HG03280 (cell line): ENCODE measurements around the gene IQSEC1.

Source experiments
- ATAC-seq: cut with Tn5 transposase; IDR thresholded peaks from one replicate; pipeline ENCODE4 v1.9.1; 2021; ENCODE audit warnings: mild to moderate bottlenecking, moderate library complexity; ENCODE audit not compliant: unreplicated experiment

IQSEC1 gene

GRCh38 chr3:13086531-13086981 lies 13.3 kb upstream of the IQSEC1 start:
- no peak for ATAC-seq

- no peak for ATAC-seq
These were observed 12.6 kb upstream of the IQSEC1 start for GRCh38 chr3:13085846-13086179.

GRCh38 chr3:13085081-13085845 lies 12.0 kb upstream of the IQSEC1 start:
- ATAC-seq, result no peak

- no peak for ATAC-seq
These were observed 10.7 kb upstream of the IQSEC1 start for GRCh38 chr3:13083898-13084297.

- no peak for ATAC-seq
These were observed 10.0 kb upstream of the IQSEC1 start for GRCh38 chr3:13083254-13083653.

GRCh38 chr3:13082677-13083076 lies 9.4 kb upstream of the IQSEC1 start:
- no peak for ATAC-seq

- no peak for ATAC-seq
These were observed 8.6 kb upstream of the IQSEC1 start for GRCh38 chr3:13081603-13082360.

- no peak for ATAC-seq
These were observed 7.4 kb upstream of the IQSEC1 start for GRCh38 chr3:13080591-13080990.

- no peak for ATAC-seq
These were observed 6.8 kb upstream of the IQSEC1 start for GRCh38 chr3:13080026-13080425.

GRCh38 chr3:13079510-13079909 lies 6.3 kb upstream of the IQSEC1 start:
- no peak for ATAC-seq

GRCh38 chr3:13079051-13079450 lies 5.8 kb upstream of the IQSEC1 start:
- ATAC-seq, result no peak

GRCh38 chr3:13078163-13078905 lies 5.1 kb upstream of the IQSEC1 start:
- no peak for ATAC-seq

- ATAC-seq, result no peak
These were observed 4.4 kb upstream of the IQSEC1 start for GRCh38 chr3:13077431-13078162.

GRCh38 chr3:13075986-13076654 lies 2.9 kb upstream of the IQSEC1 start:
- no peak for ATAC-seq

- no peak for ATAC-seq
These were observed 2.1 kb upstream of the IQSEC1 start for GRCh38 chr3:13075318-13075717.

- ATAC-seq, result no peak
These were observed 762 bp upstream of the IQSEC1 start for GRCh38 chr3:13074006-13074375.

GRCh38 chr3:13072600-13073325 lies 466 bp downstream of the IQSEC1 start:
- ATAC-seq, result peak; percentile 31

- peak; percentile 46 for ATAC-seq
These were observed 1.0 kb downstream of the IQSEC1 start for GRCh38 chr3:13072239-13072599.

- ATAC-seq, result no peak
These were observed 1.5 kb downstream of the IQSEC1 start for GRCh38 chr3:13071695-13072094.
